GM19099 (cell line): ENCODE results near the gene NSL1.

Experiments
- POLR2A ChIP-seq: IDR thresholded peaks from 3 replicates; pipeline ENCODE4 v1.6.1; 2011; ENCODE audit warnings: low read depth; ENCODE audit not compliant: insufficient read length; ENCODE audit errors: extremely low read depth

Gene NSL1

GRCh38 chr1:212688341-212689047 is 103.1 kb downstream of the NSL1 start:
- no peak for TF ChIP-seq POLR2A

- TF ChIP-seq POLR2A, result no peak
These were observed 103.8 kb downstream of the NSL1 start for GRCh38 chr1:212687811-212688210.

GRCh38 chr1:212686591-212686990 is 105.0 kb downstream of the NSL1 start:
- no peak for TF ChIP-seq POLR2A

GRCh38 chr1:212686069-212686468 is 105.5 kb downstream of the NSL1 start:
- TF ChIP-seq POLR2A, result no peak

GRCh38 chr1:212685429-212685828 is 106.1 kb downstream of the NSL1 start:
- TF ChIP-seq POLR2A, result no peak

GRCh38 chr1:212684521-212685090 is 107.0 kb downstream of the NSL1 start:
- no peak for TF ChIP-seq POLR2A

GRCh38 chr1:212684076-212684475 is 107.5 kb downstream of the NSL1 start:
- no peak for TF ChIP-seq POLR2A

- TF ChIP-seq POLR2A, result peak; percentile 70
These were observed 108.2 kb downstream of the NSL1 start for GRCh38 chr1:212683357-212683722.

- TF ChIP-seq POLR2A, result no peak
These were observed 110.7 kb downstream of the NSL1 start for GRCh38 chr1:212680680-212681389.

GRCh38 chr1:212678456-212679410 is 112.8 kb downstream of the NSL1 start:
- peak; percentile 4 for TF ChIP-seq POLR2A

- TF ChIP-seq POLR2A, result no peak
These were observed 114.0 kb downstream of the NSL1 start for GRCh38 chr1:212677573-212677972.

- no peak for TF ChIP-seq POLR2A
These were observed 114.4 kb downstream of the NSL1 start for GRCh38 chr1:212677136-212677535.
